K562 (cell line): ENCODE data around the gene NEMP1. TPM values are rescaled to one million over a fixed set of nuclear protein-coding genes. Genes with fewer than 3 reads are reported as not detected.
A peak's percentile ranks its signal among the peaks of the same experiment; 100 is the strongest.

Experiments used
- CC2D1A ChIP-seq: fragments of 450-650 bp; IDR thresholded peaks from 2 replicates; pipeline ENCODE4 v1.6.1; 2017; ENCODE audit warnings: mild to moderate bottlenecking
- CHD1 ChIP-seq: fragments of 200-600 bp; sonication (generic); IDR thresholded peaks from one replicate; pipeline ENCODE4 v1.6.1; 2012; ENCODE audit warnings: mild to moderate bottlenecking, moderate library complexity, low read length, inconsistent platforms
- ERF ChIP-seq: fragments of 450-650 bp; formaldehyde crosslinking; IDR thresholded peaks from 2 replicates; pipeline ENCODE4 v1.4.0; 2020; ENCODE audit warnings: mild to moderate bottlenecking, mixed read lengths
- ETV5 ChIP-seq: sonication (generic); formaldehyde crosslinking; IDR thresholded peaks from 2 replicates; pipeline ENCODE4 v1.4.0; 2020; ENCODE audit warnings: low read depth, mild to moderate bottlenecking, missing genetic modification reagents
- HDAC1 ChIP-seq, 2 experiments: fragments of 450-650 bp; IDR thresholded peaks; 2 replicates each; pipeline ENCODE4 v1.6.1; 2016 to 2017; ENCODE audit warnings: inconsistent platforms in 1 of 2, mild to moderate bottlenecking in 1 of 2, moderate library complexity in 1 of 2
- HDAC8 ChIP-seq: fragments of 450-650 bp; IDR thresholded peaks from 2 replicates; pipeline ENCODE4 v1.6.1; 2016; ENCODE audit warnings: mild to moderate bottlenecking, missing genetic modification characterization, moderate library complexity, missing compliant biosample characterization
- ILK ChIP-seq: fragments of 450-650 bp; IDR thresholded peaks from 2 replicates; pipeline ENCODE4 v1.6.1; 2016; ENCODE audit warnings: missing genetic modification characterization, low read depth, mild to moderate bottlenecking, missing compliant biosample characterization, moderate library complexity, borderline replicate concordance
- IRF1 ChIP-seq: sonication (generic); formaldehyde crosslinking; IDR thresholded peaks from 2 replicates; pipeline ENCODE4 v1.8.0; 2022; ENCODE audit warnings: missing genetic modification reagents, mild to moderate bottlenecking, borderline replicate concordance
- KDM4B ChIP-seq, 2 experiments: fragments of 450-650 bp in 1 of 2; sonication (generic) in 1 of 2; IDR thresholded peaks; 2 replicates each; pipeline ENCODE4 v1.6.1; 2016 to 2017; ENCODE audit warnings: borderline replicate concordance in 2 of 2, antibody characterized with exemption in 1 of 2, low read depth in 1 of 2, mild to moderate bottlenecking in 1 of 2
- MEIS2 ChIP-seq: fragments of 450-650 bp; IDR thresholded peaks from 2 replicates; pipeline ENCODE4 v1.6.1; 2014; ENCODE audit warnings: mild to moderate bottlenecking; ENCODE audit not compliant: partially characterized antibody
- MTA2 ChIP-seq: fragments of 450-650 bp; IDR thresholded peaks from 2 replicates; pipeline ENCODE4 v1.6.1; 2016; ENCODE audit warnings: low read depth
- MYC ChIP-seq, 2 experiments: fragments of 250-450 bp in 1 of 2; sonication (Bioruptor Pico) in 1 of 2; IDR thresholded peaks; 2 replicates each; pipeline versions ENCODE4 v1.5.1 to v1.6.1; 2012 to 2021; ENCODE audit warnings: low read depth in 2 of 2, borderline replicate concordance in 1 of 2, improper control_type of control experiment in 1 of 2, low read length in 1 of 2, mild to moderate bottlenecking in 1 of 2, moderate library complexity in 1 of 2
- NELFE ChIP-seq: IDR thresholded peaks from 2 replicates; pipeline ENCODE4 v1.6.1; 2011; ENCODE audit warnings: mild to moderate bottlenecking; ENCODE audit not compliant: insufficient read depth, insufficient read length
- NFE2 ChIP-seq: IDR thresholded peaks from 2 replicates; pipeline ENCODE4 v1.6.1; 2014; ENCODE audit warnings: antibody characterized with exemption, low read depth
- PTBP1 ChIP-seq: fragments of 200-400 bp; formaldehyde crosslinking; IDR thresholded peaks from 2 replicates; pipeline ENCODE4 v1.6.1; 2017; ENCODE audit warnings: low read depth, low read length
- RBM39 ChIP-seq: fragments of 200-400 bp; formaldehyde crosslinking; optimal IDR thresholded peaks from 2 replicates; pipeline ENCODE3; 2018; ENCODE audit warnings: low read depth, low read length
- SMARCB1 ChIP-seq: IDR thresholded peaks from 2 replicates; pipeline ENCODE4 v1.6.1; 2011; ENCODE audit warnings: improper control_type of control experiment, low read depth; ENCODE audit not compliant: insufficient read length
- SMARCE1 ChIP-seq: fragments of 450-650 bp; IDR thresholded peaks from 2 replicates; pipeline ENCODE4 v1.7.1; 2016; ENCODE audit warnings: mild to moderate bottlenecking
- TEAD4 ChIP-seq, 2 experiments: sonication (generic) in 1 of 2; formaldehyde crosslinking in 1 of 2; IDR thresholded peaks; 2 replicates each; pipeline versions ENCODE4 v1.6.1 to v1.8.0; 2012 to 2022; ENCODE audit warnings: borderline replicate concordance in 1 of 2, inconsistent platforms in 1 of 2, low read length in 1 of 2, mild to moderate bottlenecking in 1 of 2, missing genetic modification reagents in 1 of 2
- ZBTB33 ChIP-seq: sonication (generic); formaldehyde crosslinking; IDR thresholded peaks from 2 replicates; pipeline ENCODE4 v1.8.1; 2023; ENCODE audit warnings: mild to moderate bottlenecking, missing genetic modification reagents
- ZFP30 ChIP-seq: fragments of 250-450 bp; sonication (Bioruptor Pico); IDR thresholded peaks from 2 replicates; pipeline ENCODE4 v1.8.0; 2022; ENCODE audit warnings: moderate library complexity, mild to moderate bottlenecking, inconsistent platforms, borderline replicate concordance
- ZFPM2 ChIP-seq: fragments of 250-450 bp; sonication (Bioruptor Pico); IDR thresholded peaks from 2 replicates; pipeline ENCODE4 v1.5.1; 2022; ENCODE audit warnings: mild to moderate bottlenecking
- ZNF280B ChIP-seq: fragments of 250-450 bp; sonication (Bioruptor Pico); IDR thresholded peaks from 2 replicates; pipeline ENCODE4 v1.5.1; 2021; ENCODE audit warnings: mild to moderate bottlenecking
- ZNF764 ChIP-seq: fragments of 250-450 bp; sonication (Bioruptor Pico); IDR thresholded peaks from 2 replicates; pipeline ENCODE4 v1.4.0; 2020; ENCODE audit warnings: low read depth, mild to moderate bottlenecking, moderate library complexity
- polyA plus RNA-seq, 8 experiments: library from polyadenylated mRNA; depleted of rRNA in 4 of 8; stranded (reverse) in 5 of 8; unstranded in 3 of 8; fragments of >200 nt; fragmentation: Nextera tagmentation in 2 of 8; fragmentation: Illumina TruSeq in 1 of 8; extraction: Ambion mirVana in 2 of 8; extraction: Trizol in 1 of 8; gene quantifications; 2 replicates each; pipeline versions ENCODE4 v1.2.1 to v1.2.3, GENCODE V29; 2011 to 2014; ENCODE audit warnings: inconsistent platforms in 1 of 8, missing spikeins in 1 of 8
- total RNA-seq, 7 experiments: library from RNA; depleted of rRNA in 6 of 7; stranded (reverse); fragments of >200 nt in 6 of 7; fragmentation: Illumina TruSeq in 2 of 7; extraction: Trizol in 2 of 7; gene quantifications; 2 replicates each; pipeline versions ENCODE4 v1.2.1 to v1.2.3, GENCODE V29; 2011 to 2021; ENCODE audit warnings: low replicate concordance in 1 of 7

The NEMP1 gene
- total and polyA plus RNA-seq, 9 of the 15 experiments (the other 6 are each of a cell fraction or from before 2014, with no cell fraction given): 9.5 to 82.2 (median 41.2) TPM

GRCh38 chr12:57039016-57039798, 39.4 kb downstream of the NEMP1 start (continued):
- no peak for TF ChIP-seq ZBTB33 (CRISPR knock-in tag)
- no peak for TF ChIP-seq ERF (CRISPR knock-in tag)
- TF ChIP-seq KDM4B (IDR thresholded peaks at IDR 0.05; ENCODE audit: borderline replicate concordance in 2 of 2, low read depth in 1 of 2): no peak
- TF ChIP-seq HDAC8 (tag): no peak
- peak; percentile 74; the same call in 1 of the 2 replicates for TF ChIP-seq CC2D1A
- no peak for TF ChIP-seq MYC (IDR thresholded peaks at IDR 0.05; ENCODE audit: low read depth, low read length)
- no peak for TF ChIP-seq MYC (CRISPR knock-in tag; IDR thresholded peaks at IDR 0.05; ENCODE audit: borderline replicate concordance, low read depth)
- peak; percentile 38; the same call in 1 of the 2 replicates for TF ChIP-seq NFE2
- TF ChIP-seq ZFPM2 (CRISPR knock-in tag): no peak
- no peak for TF ChIP-seq IRF1
- no peak for TF ChIP-seq SMARCB1
- peak in 1 of 2 experiments; percentile 30; a peak in 1 of 4 replicates for TF ChIP-seq HDAC1 (IDR thresholded peaks at IDR 0.05)
- TF ChIP-seq MTA2: peak; percentile 77
- no peak for TF ChIP-seq ILK (tag)
- peak; percentile 76 for TF ChIP-seq SMARCE1
- no peak for TF ChIP-seq CHD1
- TF ChIP-seq PTBP1: no peak
- TF ChIP-seq MEIS2: peak; percentile 56
- TF ChIP-seq ETV5 (CRISPR knock-in tag): 0 out of 2 replicates have a peak, but pooled peaks have one; percentile 19
- no peak for TF ChIP-seq ZFP30
- no peak for TF ChIP-seq RBM39
- peak; percentile 95 for TF ChIP-seq TEAD4 (IDR thresholded peaks at IDR 0.05; ENCODE audit: low read length)
- no peak for TF ChIP-seq TEAD4 (CRISPR knock-in tag; IDR thresholded peaks at IDR 0.05; ENCODE audit: borderline replicate concordance)
- no peak for TF ChIP-seq ZNF764 (CRISPR knock-in tag)
- no peak for TF ChIP-seq ZNF280B (CRISPR knock-in tag)
- TF ChIP-seq NELFE: no peak
